GM15510 (cell line): ENCODE data around the gene SFT2D1.

Experiments
- POLR2A ChIP-seq: IDR thresholded peaks from 3 replicates; pipeline ENCODE4 v1.6.1; 2011; ENCODE audit warnings: borderline replicate concordance; ENCODE audit not compliant: insufficient read length; ENCODE audit errors: extremely low read depth

Gene SFT2D1

DNA sequence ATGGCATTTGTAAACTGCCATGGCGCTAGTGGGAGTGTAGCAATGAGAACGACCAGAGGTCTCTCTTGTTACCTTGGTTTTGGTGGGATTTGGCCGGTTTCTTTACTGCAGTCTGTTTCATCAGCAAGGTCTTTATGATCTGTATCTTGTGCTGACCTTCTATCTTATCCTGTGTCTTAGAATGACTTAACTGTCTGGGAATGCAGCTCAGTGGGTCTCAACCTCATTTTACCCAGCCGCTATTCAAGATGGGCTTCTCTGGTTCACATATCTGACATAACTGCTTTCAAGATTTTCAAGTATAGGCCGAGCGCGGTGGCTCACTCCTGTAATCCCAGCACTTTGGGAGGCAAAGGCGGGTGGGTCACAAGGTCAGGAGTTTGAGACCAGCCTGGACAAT is 1.9 kb upstream of the SFT2D1 start:
- no peak for TF ChIP-seq POLR2A

GRCh38 chr6:166343150-166343487 is 774 bp upstream of the SFT2D1 start:
- TF ChIP-seq POLR2A, result no peak

DNA sequence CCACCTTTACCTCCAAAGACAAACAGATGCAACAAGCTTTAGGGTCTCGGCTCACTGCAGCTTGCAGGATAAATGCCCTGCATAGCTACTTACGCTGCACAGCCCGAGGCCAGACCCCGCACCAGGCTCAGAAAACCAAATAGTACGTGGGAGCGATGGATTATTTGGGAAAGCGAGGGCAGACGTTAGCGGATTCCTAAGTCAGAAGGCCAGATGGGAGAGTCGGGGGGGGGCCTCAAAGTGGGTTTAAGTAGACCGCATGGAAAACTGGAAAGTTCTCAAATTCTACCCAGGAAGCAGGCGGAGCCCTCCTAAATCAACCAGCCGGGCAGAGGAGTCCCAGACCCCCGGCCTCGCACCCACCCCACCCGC is 382 bp downstream of the SFT2D1 start:
- no peak for TF ChIP-seq POLR2A

DNA sequence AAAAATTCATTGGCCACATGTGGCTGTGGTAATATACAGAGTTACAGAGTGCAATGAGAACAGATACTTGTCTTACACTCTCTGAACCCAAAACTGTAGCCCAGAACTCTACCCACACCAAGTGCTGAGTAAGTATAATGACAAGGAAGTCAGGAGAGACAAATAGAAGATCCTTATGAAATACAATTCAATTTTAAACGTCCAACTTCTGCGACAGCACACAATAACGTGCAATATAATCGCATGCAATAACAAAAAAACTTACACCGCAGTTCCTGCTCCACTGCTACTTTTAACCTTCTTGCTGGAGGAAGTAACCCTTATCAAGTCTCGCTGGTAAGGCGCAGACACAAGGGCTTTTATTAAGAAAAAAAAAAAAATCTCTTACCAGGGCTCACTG is 881 bp downstream of the SFT2D1 start:
- TF ChIP-seq POLR2A, result peak; percentile 11

DNA sequence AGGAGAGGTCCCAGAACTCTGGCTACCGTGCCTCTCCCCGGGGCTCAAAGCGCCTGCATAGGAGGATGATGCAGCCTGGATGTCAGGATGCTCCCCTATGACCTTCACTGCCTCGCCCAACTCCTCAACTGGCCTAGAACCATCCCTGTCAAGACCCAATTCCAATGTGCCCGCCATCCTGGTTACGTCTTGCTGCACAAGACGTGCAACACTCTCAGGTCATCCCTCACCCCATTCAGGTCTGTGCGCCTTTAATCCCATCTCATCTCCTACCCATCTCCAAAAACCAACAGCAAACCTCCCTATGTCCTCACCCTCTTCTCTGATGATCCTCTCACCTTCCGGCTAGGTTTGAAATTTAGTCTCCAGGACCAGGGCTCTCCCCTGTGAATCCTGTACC is 3.5 kb downstream of the SFT2D1 start:
- TF ChIP-seq POLR2A, result no peak

DNA sequence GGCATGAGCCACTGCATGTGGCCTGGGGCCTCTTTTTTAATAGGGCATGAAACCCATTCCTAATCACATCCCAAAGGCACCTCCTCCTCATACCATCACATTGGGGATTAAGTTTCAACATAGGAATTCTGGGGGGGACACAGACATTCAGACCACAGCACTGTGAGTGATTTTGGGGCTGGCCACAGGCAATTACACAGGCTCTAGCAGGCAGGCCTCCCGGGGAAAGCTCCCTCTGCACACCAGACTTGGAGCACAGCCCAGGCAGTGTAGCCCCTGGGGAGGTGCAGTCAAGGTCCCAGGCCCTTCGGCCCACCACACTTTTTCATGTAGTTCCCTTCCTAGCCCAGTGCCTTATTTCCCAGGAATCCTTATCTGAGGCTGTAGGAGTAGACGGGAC is 5.5 kb downstream of the SFT2D1 start:
- no peak for TF ChIP-seq POLR2A

DNA sequence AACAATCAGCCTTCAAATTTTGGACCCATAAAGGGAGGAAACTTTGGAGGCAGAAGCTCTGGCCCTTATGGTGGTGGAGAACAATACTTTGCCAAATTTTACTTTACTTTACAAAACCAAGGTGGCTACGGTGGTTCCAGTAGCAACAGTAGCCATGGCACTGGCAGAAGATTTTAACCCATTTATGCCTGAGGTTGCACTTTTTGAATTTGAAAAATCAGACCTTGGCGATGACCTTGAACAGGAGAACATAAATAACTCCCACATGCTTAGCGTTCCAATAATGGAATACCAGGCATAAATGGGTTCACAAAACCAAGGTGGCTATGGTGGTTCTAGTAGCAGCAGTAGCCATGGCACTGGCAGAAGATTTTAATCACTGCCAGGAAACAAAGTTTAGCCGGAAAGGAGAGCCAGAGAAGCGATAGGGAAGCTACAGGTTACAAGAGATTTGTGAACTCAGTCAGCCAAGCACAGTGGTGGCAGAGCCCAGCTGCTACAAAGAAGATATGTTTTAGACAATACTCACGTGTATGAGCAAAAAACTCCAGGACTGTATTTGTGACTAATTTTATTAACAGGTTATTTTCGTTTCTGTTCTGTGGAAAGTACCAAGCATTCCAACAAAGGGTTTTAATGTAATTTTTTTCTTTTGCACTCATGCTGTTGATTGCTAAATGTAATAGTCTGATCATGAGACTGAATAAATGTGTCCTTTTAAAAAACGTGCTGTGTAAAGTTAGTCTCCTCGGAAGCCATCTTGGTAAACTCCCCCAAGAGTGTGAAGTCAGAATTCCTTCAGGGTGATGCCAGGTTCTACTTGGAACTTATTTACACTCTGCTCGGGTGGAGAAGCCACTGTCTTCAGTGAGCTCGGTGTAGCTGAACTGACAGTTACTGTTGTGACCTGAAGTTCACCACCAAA is 6.7 kb downstream of the SFT2D1 start:
- TF ChIP-seq POLR2A, result no peak

DNA sequence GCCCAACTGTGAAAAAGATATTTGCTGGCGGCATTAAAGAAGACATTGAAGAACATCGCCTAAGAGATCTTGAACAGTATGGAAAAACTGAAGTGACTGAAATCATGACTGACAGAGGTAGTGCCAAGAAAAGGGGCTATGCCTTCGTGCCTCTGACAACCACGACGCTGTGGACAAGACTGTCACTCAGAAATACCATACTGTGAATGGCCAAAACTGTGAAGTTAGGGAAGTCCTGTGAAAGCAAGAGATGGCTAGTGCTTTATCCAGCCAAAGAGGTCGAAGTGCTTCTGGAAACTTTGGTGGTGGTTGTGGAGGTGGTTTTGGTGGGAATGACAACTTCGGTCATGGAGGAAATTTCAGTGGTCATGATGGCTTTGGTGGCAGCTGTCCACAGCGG is 7.5 kb downstream of the SFT2D1 start:
- no peak for TF ChIP-seq POLR2A

- no peak for TF ChIP-seq POLR2A
Measured at GRCh38 chr6:166333172-166333995, 9.0 kb downstream of the SFT2D1 start.

GRCh38 chr6:166331503-166332415 is 10.6 kb downstream of the SFT2D1 start:
- no peak for TF ChIP-seq POLR2A

GRCh38 chr6:166330612-166331011 is 11.7 kb downstream of the SFT2D1 start:
- TF ChIP-seq POLR2A, result no peak

GRCh38 chr6:166325383-166326042 is 16.8 kb downstream of the SFT2D1 start:
- TF ChIP-seq POLR2A, result no peak

- no peak for TF ChIP-seq POLR2A
Measured at GRCh38 chr6:166323395-166323794, 18.9 kb downstream of the SFT2D1 start.
